GM19455 (cell line): ENCODE results near the gene CCM2.

Experiments
- ATAC-seq: cut with Tn5 transposase; IDR thresholded peaks from one replicate; pipeline ENCODE4 v1.9.1; 2021; ENCODE audit not compliant: unreplicated experiment

The CCM2 gene

GRCh38 chr7:45000093-45001032 is at the start of gene CCM2:
CCM2 (plus strand) TSS chr7:45000201; CDS start chr7:45000334, 133 bp downstream.
- ATAC-seq, result peak; percentile 3

DNA sequence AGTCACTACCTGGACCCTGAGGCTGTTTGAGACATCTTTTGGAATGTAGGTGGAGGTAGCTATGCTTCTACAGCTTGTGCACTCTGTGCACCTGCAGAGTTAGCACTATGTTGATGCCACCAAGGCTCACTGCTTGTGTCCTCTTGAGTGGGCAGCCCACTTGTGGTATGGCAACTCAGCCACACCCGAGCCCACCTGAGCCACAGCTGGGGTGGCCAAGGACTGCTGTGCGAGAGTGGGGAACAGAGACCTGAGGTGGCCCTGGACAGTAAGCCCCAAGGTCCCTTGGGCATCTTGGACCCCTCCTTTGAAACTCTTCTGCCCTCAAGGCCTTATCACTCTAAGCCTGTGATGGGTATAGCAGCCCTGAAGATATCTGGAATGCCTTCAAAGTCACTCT is 46.8 kb upstream of the CCM2 start:
- no peak for ATAC-seq

GRCh38 chr7:44955733-44956132 is 44.3 kb upstream of the CCM2 start:
- no peak for ATAC-seq

DNA sequence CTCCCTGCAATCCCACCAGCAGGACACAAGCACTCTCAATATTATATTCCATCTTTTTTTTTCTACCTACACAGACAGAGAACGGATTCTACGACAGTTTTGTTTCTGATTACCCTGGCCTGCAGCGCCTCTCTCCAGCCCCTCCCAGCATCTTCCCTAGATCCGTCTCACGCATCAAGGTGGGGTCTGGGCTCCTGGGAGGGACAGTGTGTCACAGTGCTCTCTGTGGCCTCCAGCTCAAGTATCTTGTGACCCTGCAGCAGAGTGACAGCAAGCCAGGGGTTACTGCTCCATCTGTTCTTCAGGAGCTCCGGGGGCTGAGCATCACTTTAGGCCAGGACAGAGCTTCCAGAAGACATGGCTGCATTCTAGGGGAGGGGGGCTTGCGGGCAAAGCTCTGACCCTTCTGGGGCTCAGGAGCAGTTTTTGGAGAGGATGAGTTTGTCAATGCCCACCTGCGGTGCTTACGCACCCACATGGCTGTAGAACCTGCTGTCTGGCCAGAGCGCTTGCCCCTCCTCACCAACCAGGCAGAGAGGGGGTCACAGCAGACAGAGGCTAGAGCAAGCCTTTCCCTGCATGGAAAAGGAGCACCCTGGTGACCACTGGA is 43.7 kb upstream of the CCM2 start:
- ATAC-seq, result no peak

DNA sequence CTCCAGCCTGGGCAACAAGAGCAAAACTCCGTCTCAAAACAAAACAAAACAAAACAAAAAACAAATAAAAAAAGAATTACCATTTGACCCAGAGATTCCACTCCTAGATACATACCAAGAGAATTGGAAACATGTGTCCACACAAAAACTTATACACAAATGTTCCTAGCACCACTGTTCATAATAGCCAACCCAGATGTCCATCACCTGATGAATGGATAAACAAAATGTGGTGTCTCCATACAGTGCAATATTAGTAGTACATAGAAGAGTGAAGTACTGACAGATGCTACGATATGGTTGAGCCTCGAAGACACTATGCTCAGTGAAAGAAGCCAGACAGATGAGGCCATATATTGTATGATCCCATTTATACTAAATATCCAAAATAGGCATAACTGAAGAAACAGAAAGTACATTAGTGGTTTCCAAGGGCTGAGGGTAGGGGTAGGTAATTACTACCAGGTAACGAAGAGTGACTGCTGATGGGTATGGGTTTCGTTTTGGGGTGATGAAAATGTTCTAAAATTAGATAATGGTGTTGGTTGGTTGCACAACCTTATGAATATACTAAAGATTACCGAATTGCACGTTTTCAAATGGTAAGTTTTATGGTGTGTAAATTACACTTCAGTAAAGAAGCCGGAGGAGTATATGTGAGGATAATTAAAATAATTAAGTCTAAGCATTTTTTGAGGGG is 41.2 kb upstream of the CCM2 start:
- no peak for ATAC-seq

- ATAC-seq, result no peak
Observed at GRCh38 chr7:44959433-44959951, 40.5 kb upstream of the CCM2 start.

GRCh38 chr7:44960011-44960580 is 39.9 kb upstream of the CCM2 start:
- ATAC-seq, result no peak

DNA sequence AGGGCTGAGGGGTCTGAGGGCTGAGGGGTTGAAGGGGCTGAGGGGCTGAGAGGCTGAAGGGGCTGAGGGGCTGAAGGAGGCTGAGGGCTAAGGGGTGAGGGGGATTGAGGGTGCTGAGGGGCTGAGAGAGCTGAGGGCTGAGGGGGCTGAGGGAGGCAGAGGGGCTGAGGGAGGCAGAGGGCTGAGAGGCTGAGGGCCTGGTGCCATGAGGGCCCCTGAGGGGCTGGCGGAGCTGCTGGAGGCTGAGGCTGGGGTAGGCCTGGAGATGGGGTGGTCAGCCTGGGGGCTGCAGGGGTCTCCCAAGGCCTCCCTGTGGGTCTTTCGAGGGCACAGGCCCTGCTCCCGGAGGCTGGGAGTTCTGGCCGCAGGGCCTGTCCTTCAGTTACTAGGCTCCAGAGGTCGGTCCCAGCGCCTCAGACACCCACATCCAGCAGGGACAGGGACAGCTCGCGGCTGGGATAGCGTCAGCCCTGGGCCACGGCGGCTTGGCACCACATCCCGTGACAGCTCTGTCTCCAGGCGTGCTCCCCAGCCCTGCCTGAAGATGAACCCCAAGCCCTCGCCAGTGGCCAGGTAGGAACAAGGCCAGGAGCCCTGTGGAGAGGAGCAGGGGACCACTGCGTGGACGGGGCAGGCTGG is 38.0 kb upstream of the CCM2 start:
- ATAC-seq, result no peak

DNA sequence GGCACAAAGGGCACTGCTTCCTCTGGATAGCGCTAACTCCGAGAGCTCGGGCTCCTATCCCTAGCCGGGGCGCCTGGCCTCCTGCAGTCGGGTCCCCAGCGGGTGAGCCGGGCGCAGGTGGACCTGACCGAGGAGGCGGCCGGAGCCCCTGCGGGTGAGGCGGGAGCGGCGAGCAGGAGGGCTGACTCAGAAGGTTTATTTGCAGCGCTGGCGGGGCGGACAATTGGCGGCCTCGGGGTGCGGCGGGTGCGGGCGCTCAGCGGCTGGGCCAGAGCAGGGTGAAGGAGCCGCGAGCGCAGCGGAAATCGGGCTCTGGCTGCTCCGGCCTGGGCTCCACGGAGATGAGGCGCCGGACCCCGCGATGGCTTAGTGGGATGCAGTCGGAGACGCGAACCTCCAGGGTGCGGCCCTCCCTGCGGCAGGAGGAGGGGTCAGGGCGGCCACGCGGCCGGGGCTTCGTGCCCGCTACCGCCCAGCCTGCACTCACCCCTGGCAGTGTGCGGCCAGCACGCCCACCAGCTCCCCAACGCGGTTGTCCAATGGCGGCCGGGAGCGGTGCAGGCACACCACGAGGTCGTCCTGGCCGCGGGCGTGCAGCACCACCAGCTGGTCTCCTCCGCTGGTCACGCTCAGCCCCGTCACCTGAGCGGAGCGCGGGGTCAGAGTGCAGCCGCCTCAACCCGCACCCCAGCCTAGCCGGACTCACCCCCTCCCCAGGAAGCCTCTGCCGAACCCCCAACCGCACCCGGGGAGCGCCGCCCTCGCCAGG is 37.3 kb upstream of the CCM2 start:
- no peak for ATAC-seq

DNA sequence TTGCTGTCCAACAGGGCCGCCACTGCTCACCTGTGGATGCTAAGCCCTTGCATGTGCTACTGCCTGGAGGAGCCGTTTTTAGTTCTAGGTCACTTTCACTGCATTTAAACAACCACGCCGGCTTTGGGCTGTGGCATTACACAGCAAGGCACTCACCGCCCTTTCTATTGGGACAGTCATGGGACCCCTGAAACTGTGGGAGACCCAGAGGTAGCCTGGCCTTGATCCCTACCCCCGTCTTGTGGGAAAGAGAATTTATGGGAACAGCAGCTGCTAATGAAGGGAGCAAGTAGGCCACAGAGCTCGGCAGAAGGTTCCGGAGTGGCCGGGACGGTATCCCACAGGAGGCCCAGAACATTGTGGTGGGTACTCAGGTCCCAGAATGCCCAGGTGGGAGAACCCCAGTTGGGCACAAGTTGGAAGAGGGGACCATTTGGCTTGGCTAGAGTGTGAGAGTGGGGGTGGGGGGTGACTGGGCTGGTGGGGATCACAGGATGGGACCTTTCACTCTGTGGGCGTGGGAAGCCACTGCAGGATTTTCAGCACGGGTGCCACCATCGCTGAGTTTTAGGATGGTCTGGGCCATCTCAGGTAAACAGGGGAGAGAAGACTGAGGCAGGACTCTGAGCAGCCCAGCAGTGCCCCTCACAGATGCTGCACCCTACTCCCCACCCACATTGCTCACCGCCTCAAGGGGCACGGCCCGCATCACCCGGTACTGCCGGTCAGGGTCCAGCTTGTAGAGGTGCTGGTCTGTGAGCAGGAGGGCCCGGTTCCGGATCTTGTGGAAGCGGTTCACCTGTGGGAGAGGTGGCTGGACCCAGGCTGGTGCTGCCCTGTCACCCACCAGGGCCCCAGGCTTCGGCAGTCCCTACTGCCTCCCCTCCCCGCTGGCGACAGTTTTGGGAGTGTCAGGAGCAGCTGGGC is 36.4 kb upstream of the CCM2 start:
- no peak for ATAC-seq

- ATAC-seq, result no peak
Observed at GRCh38 chr7:44964384-44964830, 35.6 kb upstream of the CCM2 start.

DNA sequence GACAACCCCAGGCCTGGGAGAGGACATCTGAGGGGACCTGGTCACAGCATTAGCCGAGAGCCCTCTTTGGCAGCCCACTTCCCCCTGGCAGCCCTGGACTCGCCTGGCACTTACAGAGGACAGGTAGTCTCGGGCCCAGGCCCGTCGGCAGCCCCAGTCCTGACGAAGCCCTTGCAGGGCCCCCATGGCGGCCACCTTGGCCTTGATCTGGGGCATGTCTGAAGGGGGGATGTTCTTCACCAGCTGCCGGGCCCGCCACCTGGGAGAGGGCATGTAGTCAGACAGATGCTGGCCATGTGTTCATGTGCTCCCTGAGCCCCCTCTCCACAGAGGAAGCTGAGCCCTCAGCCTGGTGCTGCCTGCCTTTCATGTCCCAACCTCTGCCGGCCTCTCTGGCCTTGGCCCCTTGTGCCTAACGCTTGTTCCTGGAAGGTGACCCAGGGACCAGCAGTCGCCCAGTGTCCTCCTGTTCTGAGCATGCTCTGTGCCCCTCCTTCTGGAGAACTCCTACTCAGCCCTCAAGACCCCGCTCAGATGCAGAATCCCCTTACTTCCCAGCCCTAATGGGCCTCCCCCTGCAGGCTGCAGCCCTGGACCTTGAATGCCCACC is 35.1 kb upstream of the CCM2 start:
- no peak for ATAC-seq

- ATAC-seq, result no peak
Observed at GRCh38 chr7:44965441-44965903, 34.5 kb upstream of the CCM2 start.

DNA sequence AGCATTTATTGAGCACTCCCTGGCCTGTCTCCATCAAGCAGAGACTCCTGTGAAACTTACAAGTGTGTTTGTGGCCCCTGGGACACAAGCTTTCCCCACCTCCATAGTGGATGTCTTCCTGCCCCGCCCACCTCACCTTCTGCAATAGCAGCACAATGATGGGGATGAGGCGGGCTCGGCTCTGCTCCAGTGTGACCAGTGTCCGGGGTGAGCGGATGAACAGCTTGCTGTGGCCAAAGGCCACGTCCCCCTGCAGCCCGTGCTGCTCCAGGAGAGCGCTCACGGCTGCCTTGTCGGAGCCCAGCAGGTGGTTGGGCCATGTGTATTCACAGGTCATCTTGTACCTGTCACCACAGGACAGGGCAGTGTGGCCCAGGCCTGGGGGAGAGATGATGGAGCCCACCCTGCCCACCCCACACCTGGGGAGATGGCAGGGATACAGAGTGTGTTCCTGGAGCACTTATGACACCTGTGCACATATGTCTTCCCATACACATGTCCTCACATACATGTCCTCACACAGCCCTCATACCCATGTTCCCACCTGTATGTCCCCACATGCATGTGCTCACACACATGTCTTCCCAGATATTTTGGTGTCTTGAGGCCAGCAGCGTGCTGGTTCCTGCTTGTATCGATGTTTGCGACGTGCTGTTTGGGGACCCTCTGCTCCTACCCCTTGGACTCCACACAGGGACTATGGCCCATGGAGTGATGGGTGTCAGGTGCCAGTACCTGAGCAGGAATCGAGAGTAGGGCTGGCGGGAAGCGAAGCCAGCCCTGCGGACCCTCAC is 33.9 kb upstream of the CCM2 start:
- no peak for ATAC-seq

DNA sequence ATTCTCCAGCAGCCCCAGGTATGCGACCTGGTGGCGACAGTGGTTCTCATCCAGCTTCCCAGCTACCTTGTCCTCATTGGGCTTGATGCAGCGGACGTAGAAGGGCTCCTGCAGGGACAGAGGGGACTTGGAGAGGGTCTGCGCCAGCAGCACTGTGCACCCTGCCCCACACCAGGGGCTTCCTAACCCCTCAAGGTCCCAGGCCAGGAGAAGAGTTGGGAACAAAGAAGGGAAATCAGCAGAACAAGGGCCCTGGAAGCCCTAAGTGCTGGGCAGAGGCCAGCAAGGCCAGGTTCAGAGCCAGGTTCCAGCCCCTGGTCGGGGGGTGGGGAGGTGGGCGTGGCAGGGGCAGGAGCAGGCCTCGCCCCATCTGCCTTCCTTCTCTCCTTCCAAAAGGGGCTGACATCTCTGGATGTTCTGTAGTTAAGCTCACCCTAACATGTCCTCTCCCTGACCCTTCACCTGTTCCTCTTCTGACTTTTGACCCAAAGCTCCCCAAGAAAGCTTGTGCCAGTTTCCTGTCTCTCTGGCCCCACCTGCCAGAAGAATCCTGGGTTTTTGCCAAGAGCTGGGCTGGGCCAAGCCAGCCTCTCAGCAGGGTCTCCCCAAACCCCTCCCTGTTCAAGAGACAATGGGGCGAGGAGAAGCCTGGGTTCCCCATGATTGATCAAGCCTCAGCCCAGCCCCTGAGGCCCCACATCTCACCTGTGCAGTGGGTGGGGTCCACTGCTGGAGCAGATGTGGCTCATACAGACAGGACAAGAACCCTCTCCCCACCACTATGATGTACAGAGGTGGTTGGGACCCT is 33.1 kb upstream of the CCM2 start:
- ATAC-seq, result no peak

- ATAC-seq, result no peak
Observed at GRCh38 chr7:44967571-44968446, 32.2 kb upstream of the CCM2 start.
